GM23248 (cell line): ENCODE measurements around the gene CHRM4.

ENCODE experiments used
- EZH2 ChIP-seq: fragments of 200-600 bp; sonication (generic); IDR thresholded peaks from 2 replicates; pipeline ENCODE4 v1.6.1; 2018; ENCODE audit warnings: antibody characterized with exemption, mild to moderate bottlenecking; ENCODE audit not compliant: insufficient read depth, poor library complexity, severe bottlenecking
- EZH2phosphoT487 ChIP-seq: fragments of 200-600 bp; sonication (generic); IDR thresholded peaks from 2 replicates; pipeline ENCODE4 v1.6.1; 2018; ENCODE audit warnings: antibody characterized with exemption, moderate library complexity, mild to moderate bottlenecking, low read depth; ENCODE audit not compliant: insufficient read depth

DNA sequence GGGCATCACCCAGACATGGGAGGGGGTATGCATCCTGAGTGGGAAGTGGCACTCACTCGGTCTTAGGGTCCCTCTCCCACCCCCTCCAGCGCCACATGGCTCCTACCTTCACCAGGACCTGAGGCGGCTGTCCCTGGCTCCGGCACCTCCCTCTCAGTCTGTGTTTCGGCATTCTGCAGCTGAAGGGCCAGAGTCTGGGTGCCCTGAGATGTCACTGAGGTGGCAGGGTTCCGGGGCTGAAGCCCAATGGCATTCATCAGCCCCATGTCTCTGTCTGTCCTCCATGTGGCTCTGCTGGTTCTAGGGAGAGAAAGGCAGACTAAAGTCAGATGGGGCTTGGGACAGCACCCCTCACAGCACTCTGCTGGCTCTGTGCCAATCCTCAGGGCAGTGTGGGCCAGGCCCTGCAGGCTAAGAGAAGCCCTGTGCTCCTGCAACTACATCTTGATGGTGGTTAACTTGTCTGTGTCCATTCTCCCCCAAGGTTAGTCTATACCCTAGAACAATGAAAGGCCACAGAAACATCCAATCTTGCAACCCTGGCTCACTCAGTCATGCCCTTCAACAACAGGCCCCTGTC, 16.9 kb upstream of the CHRM4 start:
- TF ChIP-seq EZH2 (no peak), EZH2phosphoT487 (no peak)
